Suprapubic skin (tissue), 4 donors: ENCODE data around the gene CLDN18. TPM values are rescaled to one million over a fixed set of nuclear protein-coding genes. Genes with fewer than 3 reads are reported as not detected.

Experiments
- DNase-seq, 2 donors: peaks; one replicate each; pipeline ENCODE4 v3.0.0-alpha.2; 2019; ENCODE audit warnings: low spot score in 2 of 2
- H3K27ac ChIP-seq: fragments of 200-600 bp; sonication (generic); one replicate; pipeline ENCODE4 v1.5.1; 2019
- H3K27me3 ChIP-seq: fragments of 200-600 bp; sonication (generic); one replicate; pipeline ENCODE4 v1.5.1; 2019
- H3K36me3 ChIP-seq: fragments of 200-600 bp; sonication (generic); one replicate; pipeline ENCODE4 v1.5.1; 2019
- H3K4me1 ChIP-seq: fragments of 200-600 bp; sonication (generic); one replicate; pipeline ENCODE4 v1.5.1; 2019
- H3K4me3 ChIP-seq: fragments of 200-600 bp; sonication (generic); one replicate; pipeline ENCODE4 v1.5.1; 2019; ENCODE audit warnings: mild to moderate bottlenecking
- H3K9me3 ChIP-seq: fragments of 200-600 bp; sonication (generic); one replicate; pipeline ENCODE4 v1.5.1; 2019
- CTCF ChIP-seq, 2 donors: fragments of 200-600 bp in 1 of 2; fragments of 450-650 bp in 1 of 2; sonication (generic) in 1 of 2; IDR thresholded peaks; one replicate each; pipeline ENCODE4 v1.5.1; 2016 to 2019; ENCODE audit warnings: antibody characterized with exemption in 2 of 2, mild to moderate bottlenecking in 1 of 2, moderate library complexity in 1 of 2
- EP300 ChIP-seq: sonication (generic); formaldehyde crosslinking; IDR thresholded peaks from one replicate; pipeline ENCODE4 v1.6.1; 2017; ENCODE audit warnings: antibody characterized with exemption
- POLR2A ChIP-seq, 2 donors: fragments of 450-650 bp; IDR thresholded peaks; one replicate each; pipeline ENCODE4 v1.6.1; 2017; ENCODE audit warnings: antibody characterized with exemption in 2 of 2, mild to moderate bottlenecking in 2 of 2, moderate library complexity in 2 of 2
- POLR2AphosphoS5 ChIP-seq, 3 donors: sonication (generic); formaldehyde crosslinking; IDR thresholded peaks; one replicate each; pipeline ENCODE4 v1.6.1; 2017; ENCODE audit warnings: antibody characterized with exemption in 3 of 3
- WGBS: methylation state at CpG from one replicate; pipeline ENCODE4 v1.1.5; 2018; 5-methylcytosine and 5-hydroxymethylcytosine counted together
- total RNA-seq, 4 donors: library from RNA; depleted of rRNA; stranded (reverse); fragments of >200 nt; gene quantifications; one replicate each; pipeline ENCODE4 v1.1.0, GENCODE V29; 2016

CLDN18 gene
- total RNA-seq, 4 donors from 2014 or later: not detected

DNA sequence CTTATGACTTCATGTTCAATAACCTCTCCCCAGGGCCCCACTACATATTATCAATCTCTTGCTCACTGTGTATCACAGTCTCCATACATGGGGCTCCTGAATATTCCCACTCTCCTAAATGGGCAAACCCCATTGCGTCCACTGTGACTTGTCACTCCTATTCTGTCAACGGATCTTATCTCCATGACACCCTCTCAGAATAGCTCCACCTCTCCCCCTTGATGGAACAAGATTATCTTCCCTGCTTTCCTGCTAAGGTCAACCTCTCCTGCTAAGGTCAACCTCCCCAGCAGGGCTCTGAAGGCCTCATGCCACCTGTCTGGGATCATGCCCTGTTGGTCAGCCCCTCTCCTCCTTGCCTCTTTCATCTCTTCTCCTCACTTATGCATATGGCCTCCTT lies 1.8 kb downstream of the CLDN18 start:
- Histone ChIP-seq H3K36me3 (no peaks in the 10 kb centered on the region), H3K4me3 (no peak overlapping the region), H3K9me3 (no peaks in the 10 kb centered on the region), H3K4me1 (no peaks in the 10 kb centered on the region), H3K27me3 (no peaks in the 10 kb centered on the region), H3K27ac (no peak overlapping the region)
- DNase-seq: no peak
- 77% methylated on average over 2 of the region's 2 CpGs for WGBS
- no peak for TF ChIP-seq CTCF (IDR thresholded peaks at IDR 0.05)
- TF ChIP-seq POLR2A (IDR thresholded peaks at IDR 0.05): no peak
- no peak for TF ChIP-seq EP300
- TF ChIP-seq POLR2AphosphoS5 (IDR thresholded peaks at IDR 0.05): no peak

DNA sequence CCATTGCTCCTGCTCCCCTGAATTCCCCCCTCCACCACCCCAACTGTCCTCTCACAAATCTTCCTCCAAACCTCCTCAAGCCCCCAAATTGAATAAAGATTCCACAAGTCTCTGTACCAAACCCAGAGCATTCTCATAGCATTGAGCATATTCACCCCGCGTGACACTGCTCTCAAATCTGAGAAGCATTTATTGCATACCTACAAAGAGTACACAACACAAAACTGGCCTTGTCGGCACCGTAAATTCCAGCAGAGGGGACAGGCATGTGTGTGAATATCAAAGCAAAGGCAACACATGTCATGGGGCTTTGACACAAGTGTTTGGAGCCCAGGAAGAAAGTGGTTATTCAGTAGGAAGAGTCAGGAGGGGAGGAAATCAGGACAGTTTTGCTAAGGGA lies 2.6 kb downstream of the CLDN18 start:
- no peak for DNase-seq
- H3K4me3 ChIP-seq: no peak overlapping the region
- H3K9me3 ChIP-seq: no peaks in the 10 kb centered on the region
- WGBS: 90% methylated on average over 4 of the region's 4 CpGs
- TF ChIP-seq CTCF (IDR thresholded peaks at IDR 0.05) (no peak), POLR2AphosphoS5 (IDR thresholded peaks at IDR 0.05) (no peak), EP300 (no peak), POLR2A (IDR thresholded peaks at IDR 0.05) (no peak)
- no peak overlapping the region for H3K27ac ChIP-seq
- no peaks in the 10 kb centered on the region for H3K4me1 ChIP-seq
- no peaks in the 10 kb centered on the region for H3K36me3 ChIP-seq
- H3K27me3 ChIP-seq: no peaks in the 10 kb centered on the region

GRCh38 chr3:138016065-138016464 lies 6.1 kb downstream of the CLDN18 start:
- TF ChIP-seq POLR2A (IDR thresholded peaks at IDR 0.05) (no peak), EP300 (no peak), POLR2AphosphoS5 (IDR thresholded peaks at IDR 0.05) (no peak), CTCF (IDR thresholded peaks at IDR 0.05) (no peak)
- Histone ChIP-seq H3K4me1 (no peaks in the 10 kb centered on the region), H3K27ac (no peak overlapping the region), H3K4me3 (no peak overlapping the region), H3K36me3 (no peaks in the 10 kb centered on the region), H3K9me3 (no peaks in the 10 kb centered on the region), H3K27me3 (no peaks in the 10 kb centered on the region)
- WGBS: 71% methylated on average over 2 of the region's 2 CpGs
- DNase-seq: no peak

- no peak overlapping the region for H3K27ac ChIP-seq
- no peaks in the 10 kb centered on the region for H3K9me3 ChIP-seq
- peaks cover 4% of the 10 kb centered on the region for H3K36me3 ChIP-seq
- DNase-seq: no peak
- WGBS: 83% methylated on average over 3 of the region's 3 CpGs
- H3K27me3 ChIP-seq: no peaks in the 10 kb centered on the region
- no peak overlapping the region for H3K4me3 ChIP-seq
- TF ChIP-seq POLR2A (IDR thresholded peaks at IDR 0.05) (no peak), EP300 (no peak), CTCF (IDR thresholded peaks at IDR 0.05) (no peak), POLR2AphosphoS5 (IDR thresholded peaks at IDR 0.05) (no peak)
- no peaks in the 10 kb centered on the region for H3K4me1 ChIP-seq
These were observed 9.5 kb downstream of the CLDN18 start for GRCh38 chr3:138019281-138020069.

GRCh38 chr3:138023754-138024153 lies 13.8 kb downstream of the CLDN18 start:
- Histone ChIP-seq H3K27me3 (no peaks in the 10 kb centered on the region), H3K4me3 (no peak overlapping the region), H3K4me1 (no peaks in the 10 kb centered on the region), H3K27ac (no peak overlapping the region), H3K9me3 (no peaks in the 10 kb centered on the region), H3K36me3 (peaks cover 7% of the 10 kb centered on the region)
- 95% methylated on average over 4 of the region's 4 CpGs for WGBS
- no peak for TF ChIP-seq EP300
- no peak for TF ChIP-seq POLR2A (IDR thresholded peaks at IDR 0.05)
- no peak for TF ChIP-seq POLR2AphosphoS5 (IDR thresholded peaks at IDR 0.05)
- no peak for TF ChIP-seq CTCF (IDR thresholded peaks at IDR 0.05)
- no peak for DNase-seq
